ENCODE data around the gene MAGEB17. TPM values are rescaled to one million over a fixed set of nuclear protein-coding genes. Genes with fewer than 3 reads are reported as not detected.

MAGEB17 gene
- total RNA-seq, 1 donor from 2014 or later = not detected

- H3K27ac Mint-ChIP-seq = no peak overlapping the region
- intact Hi-C loops (cut with micrococcal nuclease) = no loop called here
- H3K27me3 Mint-ChIP-seq = no peaks in the 10 kb centered on the region
- H3K4me1 Mint-ChIP-seq = no peaks in the 10 kb centered on the region
- ChIA-PET POLR2A (no interaction called here), CTCF (no interaction called here)
- H3K9me3 Mint-ChIP-seq = no peaks in the 10 kb centered on the region
- H3K36me3 Mint-ChIP-seq (ENCODE audit: low read depth) = no peaks in the 10 kb centered on the region
- no peak overlapping the region for H3K4me3 Mint-ChIP-seq
- ATAC-seq (ENCODE audit: low read depth) (no peak), DNase-seq (no peak)
- no peak for TF ChIP-seq CTCF (IDR thresholded peaks at IDR 0.05)
Measured at GRCh38 chrX:16207634-16208033, 40.4 kb downstream of the MAGEB17 start.

- no peaks in the 10 kb centered on the region for H3K9me3 Mint-ChIP-seq
- no peaks in the 10 kb centered on the region for H3K36me3 Mint-ChIP-seq (ENCODE audit: low read depth)
- ChIA-PET CTCF (no interaction called here), POLR2A (interaction anchor here (0.6 kb wide), 1 partner anchor 353 kb away, joined by 8 read pairs; no protein-coding TSS in a partner anchor)
- intact Hi-C loops (cut with micrococcal nuclease) = no loop called here
- ATAC-seq (ENCODE audit: low read depth) (no peak), DNase-seq (no peak)
- no peak for TF ChIP-seq CTCF (IDR thresholded peaks at IDR 0.05)
- no peaks in the 10 kb centered on the region for H3K4me1 Mint-ChIP-seq
- no peak overlapping the region for H3K4me3 Mint-ChIP-seq
- H3K27me3 Mint-ChIP-seq = no peaks in the 10 kb centered on the region
- H3K27ac Mint-ChIP-seq = no peak overlapping the region
Measured at GRCh38 chrX:16208601-16209000, 41.3 kb downstream of the MAGEB17 start.

GRCh38 chrX:16210061-16210460 is 42.8 kb downstream of the MAGEB17 start:
- POLR2A ChIA-PET = no interaction called here
- Mint-ChIP-seq H3K27me3 (no peaks in the 10 kb centered on the region), H3K4me1 (no peaks in the 10 kb centered on the region), H3K27ac (no peak overlapping the region), H3K36me3 (ENCODE audit: low read depth) (no peaks in the 10 kb centered on the region), H3K9me3 (no peaks in the 10 kb centered on the region), H3K4me3 (no peak overlapping the region)
- ATAC-seq (ENCODE audit: low read depth) (no peak), DNase-seq (no peak)
- CTCF ChIA-PET = interaction anchor here (1.5 kb wide), 1 partner anchor 394 kb away, joined by 4 read pairs; no protein-coding TSS in a partner anchor
- intact Hi-C loops (cut with micrococcal nuclease) = loop anchor here (5.0 kb wide), 1 partner anchor 358 kb away; the partner anchor contains the start of gene AP1S2
- TF ChIP-seq CTCF (IDR thresholded peaks at IDR 0.05) = no peak

- Mint-ChIP-seq H3K36me3 (ENCODE audit: low read depth) (no peaks in the 10 kb centered on the region), H3K27me3 (no peaks in the 10 kb centered on the region), H3K4me1 (no peaks in the 10 kb centered on the region), H3K4me3 (no peak overlapping the region), H3K9me3 (no peaks in the 10 kb centered on the region), H3K27ac (no peak overlapping the region)
- no peak for TF ChIP-seq CTCF (IDR thresholded peaks at IDR 0.05)
- ChIA-PET CTCF (interaction anchor here (0.7 to 1.5 kb wide), 4 partner anchors 89 to 363 kb away, joined by 3 to 6 read pairs (median 4); partner anchors contain the start of genes AP1S2 and GRPR), POLR2A (no interaction called here)
- DNase-seq (no peak), ATAC-seq (ENCODE audit: low read depth) (no peak)
- intact Hi-C loops (cut with micrococcal nuclease) = loop anchor here (1.0 to 5.0 kb wide), 5 partner anchors 89 to 525 kb away; partner anchors contain the start of genes AP1S2 and GRPR
Measured at GRCh38 chrX:16212024-16212423, 44.7 kb downstream of the MAGEB17 start.

- Mint-ChIP-seq H3K27me3 (no peaks in the 10 kb centered on the region), H3K27ac (no peak overlapping the region), H3K4me3 (no peak overlapping the region), H3K36me3 (ENCODE audit: low read depth) (no peaks in the 10 kb centered on the region), H3K4me1 (no peaks in the 10 kb centered on the region), H3K9me3 (no peaks in the 10 kb centered on the region)
- intact Hi-C loops (cut with micrococcal nuclease) = loop anchor here (1.0 to 5.0 kb wide), 5 partner anchors 90 to 525 kb away; partner anchors contain the start of genes AP1S2 and GRPR
- ATAC-seq (ENCODE audit: low read depth) (no peak), DNase-seq (no peak)
- POLR2A ChIA-PET = no interaction called here
- CTCF ChIA-PET = interaction anchor here (0.7 to 1.5 kb wide), 5 partner anchors 88 to 364 kb away, joined by 3 to 6 read pairs (median 3); partner anchors contain the start of genes AP1S2 and GRPR
- no peak for TF ChIP-seq CTCF (IDR thresholded peaks at IDR 0.05)
Measured at GRCh38 chrX:16212436-16212835, 45.2 kb downstream of the MAGEB17 start.
